WERI-Rb-1 (cell line): ENCODE data around the gene ARHGAP29.
A peak's percentile ranks its signal among the peaks of the same experiment; 100 is the strongest.

Experiments
- DNase-seq: peaks from one replicate; pipeline ENCODE4 v3.0.0-alpha.2; 2020
- H3K27ac ChIP-seq: fragments of 250-450 bp; sonication (Bioruptor Pico); 2 replicates; pipeline ENCODE4 v1.5.1; 2020; ENCODE audit warnings: mild to moderate bottlenecking, moderate library complexity
- H3K27me3 ChIP-seq: fragments of 250-450 bp; sonication (Bioruptor Pico); 2 replicates; pipeline ENCODE4 v1.5.1; 2021; ENCODE audit warnings: mild to moderate bottlenecking, low read depth, moderate library complexity; ENCODE audit not compliant: insufficient read depth, severe bottlenecking
- H3K36me3 ChIP-seq: fragments of 250-450 bp; sonication (Bioruptor Pico); 2 replicates; pipeline ENCODE4 v1.5.1; 2020; ENCODE audit warnings: mild to moderate bottlenecking, moderate library complexity
- H3K4me3 ChIP-seq: 2 replicates; pipeline ENCODE4 v1.5.1; 2011; ENCODE audit warnings: low read depth, mild to moderate bottlenecking, control low read depth, low read length
- H3K9me3 ChIP-seq: fragments of 250-450 bp; sonication (Bioruptor Pico); 2 replicates; pipeline ENCODE4 v1.5.1; 2021; ENCODE audit warnings: mild to moderate bottlenecking, moderate library complexity; ENCODE audit not compliant: severe bottlenecking
- TF ChIP-seq, protein P1 (sequence below): IDR thresholded peaks from 2 replicates; pipeline ENCODE4 v1.5.1; 2011; ENCODE audit warnings: low read depth, mild to moderate bottlenecking, control low read depth, inconsistent platforms, low read length

Gene ARHGAP29

DNA sequence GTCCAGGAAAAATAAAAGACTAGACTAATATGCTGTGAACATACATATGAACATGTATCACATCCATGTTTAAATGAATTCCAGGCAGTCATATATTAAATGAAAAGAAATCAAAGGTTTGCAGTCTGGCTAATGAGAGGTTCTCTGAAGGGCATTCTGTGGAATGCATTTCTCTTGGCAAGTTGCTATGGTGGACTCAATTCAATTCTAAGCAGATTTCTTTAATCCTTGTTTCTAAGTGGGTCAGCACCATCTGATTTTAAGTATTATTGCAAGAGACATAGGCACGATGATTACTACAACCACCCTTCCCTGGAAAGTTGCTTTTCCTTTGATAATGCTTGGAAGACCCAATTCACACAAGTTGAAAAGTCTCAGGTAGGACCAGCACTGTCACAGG is 92.5 kb downstream of the ARHGAP29 start:
- TF ChIP-seq, protein P1, sequence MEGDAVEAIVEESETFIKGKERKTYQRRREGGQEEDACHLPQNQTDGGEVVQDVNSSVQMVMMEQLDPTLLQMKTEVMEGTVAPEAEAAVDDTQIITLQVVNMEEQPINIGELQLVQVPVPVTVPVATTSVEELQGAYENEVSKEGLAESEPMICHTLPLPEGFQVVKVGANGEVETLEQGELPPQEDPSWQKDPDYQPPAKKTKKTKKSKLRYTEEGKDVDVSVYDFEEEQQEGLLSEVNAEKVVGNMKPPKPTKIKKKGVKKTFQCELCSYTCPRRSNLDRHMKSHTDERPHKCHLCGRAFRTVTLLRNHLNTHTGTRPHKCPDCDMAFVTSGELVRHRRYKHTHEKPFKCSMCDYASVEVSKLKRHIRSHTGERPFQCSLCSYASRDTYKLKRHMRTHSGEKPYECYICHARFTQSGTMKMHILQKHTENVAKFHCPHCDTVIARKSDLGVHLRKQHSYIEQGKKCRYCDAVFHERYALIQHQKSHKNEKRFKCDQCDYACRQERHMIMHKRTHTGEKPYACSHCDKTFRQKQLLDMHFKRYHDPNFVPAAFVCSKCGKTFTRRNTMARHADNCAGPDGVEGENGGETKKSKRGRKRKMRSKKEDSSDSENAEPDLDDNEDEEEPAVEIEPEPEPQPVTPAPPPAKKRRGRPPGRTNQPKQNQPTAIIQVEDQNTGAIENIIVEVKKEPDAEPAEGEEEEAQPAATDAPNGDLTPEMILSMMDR = no peak
- Histone ChIP-seq H3K27ac (no peak overlapping the region), H3K36me3 (no peaks in the 10 kb centered on the region), H3K4me3 (no peak overlapping the region), H3K9me3 (peaks cover 2% of the 10 kb centered on the region), H3K27me3 (no peaks in the 10 kb centered on the region)
- DNase-seq = no peak

DNA sequence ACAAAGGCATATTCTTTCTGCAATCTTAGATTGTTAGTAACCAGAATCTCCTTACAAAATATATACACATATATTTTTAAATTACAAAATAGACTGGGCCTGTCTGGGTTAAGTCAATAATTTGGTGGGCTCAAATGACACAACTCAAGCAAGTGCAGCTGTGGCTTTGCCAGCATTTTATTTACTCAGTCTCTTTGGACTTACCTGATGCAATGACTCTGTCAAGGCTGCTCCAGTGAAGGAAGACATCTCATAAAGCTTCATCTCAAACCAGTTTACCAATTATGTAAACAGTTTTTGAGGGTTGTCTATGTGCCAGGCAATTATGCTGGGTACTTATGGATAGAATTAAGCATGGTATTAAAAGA is 93.6 kb downstream of the ARHGAP29 start:
- DNase-seq = no peak
- Histone ChIP-seq H3K27ac (no peak overlapping the region), H3K36me3 (no peaks in the 10 kb centered on the region), H3K27me3 (no peaks in the 10 kb centered on the region), H3K9me3 (peaks cover 2% of the 10 kb centered on the region), H3K4me3 (no peak overlapping the region)
- TF ChIP-seq, protein P1 = no peak

DNA sequence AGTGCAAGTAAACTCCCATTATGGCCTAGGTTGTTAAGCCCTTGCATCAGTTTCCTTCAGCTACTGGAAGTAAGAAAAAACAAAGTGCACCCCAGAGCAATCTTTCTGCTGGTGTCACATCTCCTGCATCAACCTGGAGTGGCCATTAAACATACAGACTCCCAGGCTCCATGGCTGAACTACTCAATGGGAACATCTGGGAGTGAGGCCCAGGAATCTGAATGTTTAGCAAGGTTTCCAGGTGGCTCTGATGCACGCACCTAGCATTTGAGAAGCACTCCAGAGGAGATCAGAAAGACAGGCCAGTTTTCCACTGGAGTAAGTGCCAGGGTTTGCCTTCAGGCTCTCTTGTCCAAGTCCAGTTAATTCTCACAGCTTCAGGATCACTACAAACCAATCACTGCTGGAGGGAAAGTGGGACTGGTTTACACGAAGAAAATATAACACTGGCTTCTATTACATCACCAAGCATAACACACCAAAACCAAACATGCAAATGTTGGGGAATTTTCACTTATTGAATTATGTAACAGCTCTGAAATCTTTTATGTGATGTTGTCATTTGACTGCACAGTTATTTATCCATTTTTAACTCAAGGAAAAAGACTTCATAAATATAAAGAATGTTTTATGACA is 94.1 kb downstream of the ARHGAP29 start:
- DNase-seq = no peak
- no peaks in the 10 kb centered on the region for H3K27me3 ChIP-seq
- no peaks in the 10 kb centered on the region for H3K36me3 ChIP-seq
- H3K27ac ChIP-seq = no peak overlapping the region
- no peak overlapping the region for H3K4me3 ChIP-seq
- TF ChIP-seq, protein P1 = no peak
- H3K9me3 ChIP-seq = peaks cover 2% of the 10 kb centered on the region

DNA sequence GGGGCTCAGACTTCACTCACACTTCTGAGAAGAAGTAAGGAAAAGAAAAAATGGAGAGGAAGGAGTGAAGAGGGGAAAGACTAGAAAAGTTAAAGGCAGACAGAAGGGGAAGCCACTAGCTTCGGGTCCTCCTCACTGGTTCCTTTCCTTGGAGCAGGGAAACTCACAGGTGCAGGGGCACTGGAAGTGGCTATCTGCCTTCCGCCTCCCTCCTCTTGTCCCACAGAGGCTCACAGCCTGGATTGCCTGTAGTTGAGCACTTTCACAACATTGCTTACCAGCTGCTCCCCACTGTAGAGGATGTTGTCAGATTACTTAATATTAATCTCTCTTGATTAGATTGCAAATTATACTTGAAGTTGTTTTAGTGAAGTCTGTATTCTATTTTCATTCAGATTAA is 94.8 kb downstream of the ARHGAP29 start:
- H3K27me3 ChIP-seq = no peaks in the 10 kb centered on the region
- H3K36me3 ChIP-seq = no peaks in the 10 kb centered on the region
- peaks cover 2% of the 10 kb centered on the region for H3K9me3 ChIP-seq
- no peak overlapping the region for H3K4me3 ChIP-seq
- peak; percentile 14 for DNase-seq
- TF ChIP-seq, protein P1 = no peak
- H3K27ac ChIP-seq = no peak overlapping the region

DNA sequence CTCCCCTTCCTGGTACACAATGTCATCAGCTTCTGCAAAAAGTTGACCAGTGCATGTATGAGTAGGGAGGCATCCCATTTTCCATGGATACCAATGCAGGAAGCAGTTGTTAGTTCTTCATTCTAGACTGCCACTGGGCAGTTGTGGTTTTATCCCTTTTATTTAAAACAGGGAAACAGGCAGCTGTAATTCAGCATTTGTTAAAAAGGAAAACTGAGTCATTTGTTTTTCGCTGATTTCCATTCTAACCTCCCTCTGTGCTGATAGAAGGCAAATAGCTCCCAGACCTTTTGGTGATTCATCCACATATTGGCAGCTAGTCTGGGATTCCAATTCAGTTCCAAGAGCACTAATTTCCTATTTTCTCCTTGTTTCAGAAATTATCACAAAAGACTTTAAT is 95.4 kb downstream of the ARHGAP29 start:
- H3K9me3 ChIP-seq = peaks cover under 1% of the 10 kb centered on the region
- no peaks in the 10 kb centered on the region for H3K27me3 ChIP-seq
- H3K4me3 ChIP-seq = no peak overlapping the region
- TF ChIP-seq, protein P1 = no peak
- no peaks in the 10 kb centered on the region for H3K36me3 ChIP-seq
- DNase-seq = no peak
- H3K27ac ChIP-seq = no peak overlapping the region

DNA sequence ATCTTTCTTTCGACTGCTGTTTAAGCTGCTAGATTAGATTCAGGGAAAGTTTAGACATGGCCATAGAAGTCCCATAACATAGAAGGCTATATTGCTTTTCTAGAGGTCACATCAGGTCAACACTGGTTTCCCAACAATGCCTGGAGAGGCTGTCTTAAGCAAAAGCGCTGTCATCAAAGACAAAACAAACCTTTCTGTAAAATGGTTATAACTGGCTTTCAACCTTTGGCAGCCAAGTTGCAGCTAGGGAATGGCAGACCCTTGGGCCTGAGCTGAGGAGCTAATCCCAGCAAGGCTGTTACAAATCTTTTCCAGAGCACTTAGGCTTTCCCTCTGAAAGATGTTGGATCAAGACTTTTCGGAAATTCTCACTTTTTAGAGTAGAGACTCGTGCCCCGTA is 105.3 kb downstream of the ARHGAP29 start:
- TF ChIP-seq, protein P1 = no peak
- Histone ChIP-seq H3K27me3 (no peaks in the 10 kb centered on the region), H3K4me3 (no peak overlapping the region), H3K9me3 (no peaks in the 10 kb centered on the region), H3K27ac (no peak overlapping the region), H3K36me3 (no peaks in the 10 kb centered on the region)
- DNase-seq = no peak
